ENCODE data around the gene ACSL1. TPM values are rescaled to one million over a fixed set of nuclear protein-coding genes. Genes with fewer than 3 reads are reported as not detected.

The ACSL1 gene
- total RNA-seq, 1 experiment from 2014 or later, result 3.5 TPM

DNA sequence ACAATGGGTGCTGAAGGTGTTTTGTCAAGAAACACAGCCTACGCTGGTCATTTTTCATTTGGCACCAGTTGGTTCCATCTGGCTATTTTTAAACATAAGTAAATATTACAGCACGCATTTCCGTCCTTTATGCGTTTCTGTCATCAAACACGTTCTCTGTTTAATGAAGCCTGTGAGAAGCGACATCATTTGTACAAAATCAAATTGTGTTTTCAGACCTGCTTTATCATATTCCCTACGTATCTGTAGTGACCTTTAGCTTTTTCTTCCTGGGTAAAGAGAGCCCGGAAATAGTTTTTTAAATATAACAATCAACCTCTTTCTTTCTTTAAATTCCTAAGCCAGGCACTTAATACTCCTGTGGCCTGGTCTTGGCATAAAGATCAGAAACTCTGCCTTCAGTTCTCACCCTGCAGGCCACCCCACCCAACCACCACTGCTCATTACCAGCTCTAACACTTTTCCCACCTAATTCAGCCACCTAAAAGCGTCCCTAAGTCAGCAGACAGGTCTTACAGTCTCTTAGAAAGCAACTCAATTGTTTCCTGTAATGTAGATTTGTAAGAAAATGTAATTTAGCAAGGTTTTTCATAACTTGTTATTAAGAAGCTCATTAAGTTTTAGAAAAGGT lies 30.4 kb downstream of the ACSL1 start:
- no peak overlapping the region for H3K4me3 Mint-ChIP-seq
- no peak overlapping the region for H2BK5ac ChIP-seq (ENCODE audit: insufficient read length, low read length)
- no peak overlapping the region for H4K8ac ChIP-seq (replicated peaks; ENCODE audit: insufficient read length, low read depth, low read length)
- no peaks in the 10 kb centered on the region; the same call in 1 of the 2 replicates for H3K79me2 ChIP-seq (ENCODE audit: insufficient read depth, low read length)
- no peak overlapping the region for H2BK120ac ChIP-seq (ENCODE audit: low read depth, low read length, poor library complexity, severe bottlenecking)
- H3K27me3 Mint-ChIP-seq (ENCODE audit: low read depth), result no peaks in the 10 kb centered on the region; the same call in 1 of the 2 replicates
- no peak overlapping the region for H3K4me2 ChIP-seq (ENCODE audit: insufficient read depth, insufficient read length, low read length)
- no peaks in the 10 kb centered on the region for H3K23me2 ChIP-seq (ENCODE audit: insufficient read length, low read depth, low read length, poor library complexity, severe bottlenecking)
- H4K91ac ChIP-seq (ENCODE audit: insufficient read length, low read depth, low read length), result no peak overlapping the region
- no peak for DNase-seq
- H3K18ac ChIP-seq (ENCODE audit: insufficient read length, low read depth, low read length), result no peak overlapping the region
- H2BK12ac ChIP-seq (ENCODE audit: insufficient read length, low read depth, low read length), result no peak overlapping the region
- H3K9ac ChIP-seq (ENCODE audit: extremely low read depth, insufficient read length, low read length), result no peak overlapping the region
- no peak overlapping the region for H3T11ph ChIP-seq (ENCODE audit: low read length)
- no peaks in the 10 kb centered on the region for H3K27me3 ChIP-seq (ENCODE audit: insufficient read depth, low read length)
- H2AK5ac ChIP-seq (ENCODE audit: insufficient read length, low read length), result no peak overlapping the region
- H3K14ac ChIP-seq (ENCODE audit: insufficient read depth, low read length), result no peak overlapping the region
- H3K56ac ChIP-seq (ENCODE audit: insufficient read length, low read depth, low read length), result no peak overlapping the region
- H3K4ac ChIP-seq (ENCODE audit: low read depth, low read length), result no peak overlapping the region
- no peak overlapping the region for H2AFZ ChIP-seq (ENCODE audit: low read length)
- peaks cover 0 to 4% of the 10 kb centered on the region in 2 experiments; a peak in 2 of 5 replicates for H3K9me3 Mint-ChIP-seq
- H3K27ac Mint-ChIP-seq, result no peak overlapping the region
- TF ChIP-seq, protein P1, sequence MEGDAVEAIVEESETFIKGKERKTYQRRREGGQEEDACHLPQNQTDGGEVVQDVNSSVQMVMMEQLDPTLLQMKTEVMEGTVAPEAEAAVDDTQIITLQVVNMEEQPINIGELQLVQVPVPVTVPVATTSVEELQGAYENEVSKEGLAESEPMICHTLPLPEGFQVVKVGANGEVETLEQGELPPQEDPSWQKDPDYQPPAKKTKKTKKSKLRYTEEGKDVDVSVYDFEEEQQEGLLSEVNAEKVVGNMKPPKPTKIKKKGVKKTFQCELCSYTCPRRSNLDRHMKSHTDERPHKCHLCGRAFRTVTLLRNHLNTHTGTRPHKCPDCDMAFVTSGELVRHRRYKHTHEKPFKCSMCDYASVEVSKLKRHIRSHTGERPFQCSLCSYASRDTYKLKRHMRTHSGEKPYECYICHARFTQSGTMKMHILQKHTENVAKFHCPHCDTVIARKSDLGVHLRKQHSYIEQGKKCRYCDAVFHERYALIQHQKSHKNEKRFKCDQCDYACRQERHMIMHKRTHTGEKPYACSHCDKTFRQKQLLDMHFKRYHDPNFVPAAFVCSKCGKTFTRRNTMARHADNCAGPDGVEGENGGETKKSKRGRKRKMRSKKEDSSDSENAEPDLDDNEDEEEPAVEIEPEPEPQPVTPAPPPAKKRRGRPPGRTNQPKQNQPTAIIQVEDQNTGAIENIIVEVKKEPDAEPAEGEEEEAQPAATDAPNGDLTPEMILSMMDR (conservative IDR thresholded peaks at IDR 0.05), result no peak
- H3K36me3 Mint-ChIP-seq (ENCODE audit: insufficient read depth in 1 of 3, low read depth in 3 of 3), result no peaks in the 10 kb centered on the region
- H3K9me3 ChIP-seq (ENCODE audit: control insufficient read depth, low read depth, low read length), result no peaks in the 10 kb centered on the region
- no peak overlapping the region for H3K23ac ChIP-seq (ENCODE audit: insufficient read length, low read depth, low read length)
- H4K20me1 ChIP-seq (ENCODE audit: control insufficient read depth, insufficient read depth, insufficient read length), result no peaks in the 10 kb centered on the region
- H3K4me1 Mint-ChIP-seq, result peaks cover 9 to 11% of the 10 kb centered on the region in 2 experiments
- no peak overlapping the region for H2BK15ac ChIP-seq (ENCODE audit: low read depth, low read length)
- H3K4me1 ChIP-seq (ENCODE audit: insufficient read depth, low read length), result no peaks in the 10 kb centered on the region
- no peak overlapping the region for H4K5ac ChIP-seq (ENCODE audit: insufficient read length, low read depth, low read length)
- WGBS (ENCODE audit: extremely low coverage, insufficient read length, low lambda C conversion rate), result no CpG with 5 or more reads among the region's 9 CpGs
- H2BK20ac ChIP-seq (ENCODE audit: low read depth, low read length, poor library complexity, severe bottlenecking), result no peak overlapping the region
- H3K79me1 ChIP-seq (ENCODE audit: insufficient read depth, low read depth, low read length, poor library complexity, severe bottlenecking), result no peaks in the 10 kb centered on the region
- H3K27ac ChIP-seq (ENCODE audit: insufficient read length, low read depth, low read length), result no peak overlapping the region
